SK-N-MC (cell line): ENCODE data around the gene CYTH1.

ENCODE experiments used
- EZH2 ChIP-seq: fragments of 200-600 bp; sonication (generic); IDR thresholded peaks from one replicate; pipeline ENCODE4 v1.6.1; 2017; ENCODE audit warnings: antibody characterized with exemption
- POLR2AphosphoS5 ChIP-seq: IDR thresholded peaks from 2 replicates; pipeline ENCODE4 v1.6.1; 2012; ENCODE audit warnings: mild to moderate bottlenecking, low read depth, low read length, borderline replicate concordance

- TF ChIP-seq EZH2, result no peak
- no peak for TF ChIP-seq POLR2AphosphoS5
Observed at GRCh38 chr17:78675836-78676235, 106.2 kb downstream of the CYTH1 start.
